Effector memory CD4-positive, alpha-beta T cell (primary cell): Measurements from ENCODE around the gene STRIP2.

Experiments used
- DNase-seq, 3 donors: peaks; one replicate each; pipeline ENCODE4 v3.0.0-alpha.2; 2020
- H3K27ac ChIP-seq: 2 replicates; pipeline ENCODE4 v1.7.0; 2013; ENCODE audit warnings: mild to moderate bottlenecking, low read length, moderate library complexity; ENCODE audit not compliant: insufficient read depth, poor library complexity, severe bottlenecking
- H3K27me3 ChIP-seq: replicated peaks from 2 replicates; pipeline ENCODE4 v1.7.0; 2013; ENCODE audit warnings: mild to moderate bottlenecking, low read length; ENCODE audit not compliant: insufficient read depth, control insufficient read depth, poor library complexity, severe bottlenecking
- H3K36me3 ChIP-seq: 2 replicates; pipeline ENCODE4 v1.7.0; 2013; ENCODE audit warnings: mild to moderate bottlenecking, low read length, moderate library complexity; ENCODE audit not compliant: control insufficient read depth, insufficient read depth
- H3K4me1 ChIP-seq: 2 replicates; pipeline ENCODE4 v1.7.0; 2013; ENCODE audit warnings: low read length, mild to moderate bottlenecking; ENCODE audit not compliant: control insufficient read depth, insufficient read depth, poor library complexity, severe bottlenecking
- H3K4me3 ChIP-seq: 2 replicates; pipeline ENCODE4 v1.7.0; 2013; ENCODE audit warnings: low read length, low read depth, mild to moderate bottlenecking; ENCODE audit not compliant: insufficient read depth, poor library complexity, severe bottlenecking
- H3K9me3 ChIP-seq: 2 replicates; pipeline ENCODE4 v1.7.0; 2013; ENCODE audit warnings: mild to moderate bottlenecking, low read length, moderate library complexity; ENCODE audit not compliant: control insufficient read depth
- total RNA-seq, 3 donors: gene quantifications; one replicate each; lab custom pipeline; 2026; lab: John Stamatoyannopoulos, UW

STRIP2 gene
- total RNA-seq = 0.96 to 1.2 (median 1.0) reads per million in 3 donors

- peaks cover 6% of the 10 kb centered on the region for H3K4me1 ChIP-seq
- H3K27ac ChIP-seq = peak within 1 kb of the TSS; percentile 38
Measured at GRCh38 chr7:129433847-129434674, at the start of gene STRIP2. STRIP2 (plus strand) TSS chr7:129434432; CDS start chr7:129434473, 41 bp downstream.

GRCh38 chr7:129385116-129385515 is 49.1 kb upstream of the STRIP2 start:
- Histone ChIP-seq H3K27ac (no peak overlapping the region), H3K4me3 (no peak overlapping the region), H3K9me3 (no peaks in the 10 kb centered on the region), H3K36me3 (peaks cover 14% of the 10 kb centered on the region), H3K4me1 (no peaks in the 10 kb centered on the region), H3K27me3 (no peaks in the 10 kb centered on the region)
- DNase-seq = no peak

More at GRCh38 chr7:129433847-129434674, at the start of gene STRIP2:
- Histone ChIP-seq H3K4me3 (peak within 1 kb of the TSS; percentile 76), H3K27me3 (peaks cover 14% of the 10 kb centered on the region), H3K9me3 (no peaks in the 10 kb centered on the region), H3K36me3 (no peaks in the 10 kb centered on the region)
- peak; percentile 79 to 87 (median 86) for DNase-seq

- Histone ChIP-seq H3K36me3 (peaks cover 18% of the 10 kb centered on the region), H3K27me3 (no peaks in the 10 kb centered on the region), H3K4me1 (no peaks in the 10 kb centered on the region), H3K4me3 (no peak overlapping the region), H3K9me3 (no peaks in the 10 kb centered on the region), H3K27ac (no peak overlapping the region)
- DNase-seq = no peak
Measured at GRCh38 chr7:129385598-129385997, 48.6 kb upstream of the STRIP2 start.

GRCh38 chr7:129386506-129386905 is 47.7 kb upstream of the STRIP2 start:
- Histone ChIP-seq H3K4me3 (no peak overlapping the region), H3K27me3 (no peaks in the 10 kb centered on the region), H3K27ac (no peak overlapping the region), H3K4me1 (no peaks in the 10 kb centered on the region), H3K9me3 (no peaks in the 10 kb centered on the region), H3K36me3 (peaks cover 19% of the 10 kb centered on the region)
- DNase-seq = no peak

- no peaks in the 10 kb centered on the region for H3K9me3 ChIP-seq
- no peaks in the 10 kb centered on the region for H3K27me3 ChIP-seq
- H3K27ac ChIP-seq = no peak overlapping the region
- no peaks in the 10 kb centered on the region for H3K4me1 ChIP-seq
- peaks cover 19% of the 10 kb centered on the region for H3K36me3 ChIP-seq
- no peak for DNase-seq
- H3K4me3 ChIP-seq = no peak overlapping the region
Measured at GRCh38 chr7:129387537-129387936, 46.7 kb upstream of the STRIP2 start.

GRCh38 chr7:129388333-129389098 is 45.7 kb upstream of the STRIP2 start:
- peaks cover 19% of the 10 kb centered on the region for H3K36me3 ChIP-seq
- no peak for DNase-seq
- H3K4me1 ChIP-seq = no peaks in the 10 kb centered on the region
- H3K9me3 ChIP-seq = no peaks in the 10 kb centered on the region
- H3K27ac ChIP-seq = no peak overlapping the region
- no peak overlapping the region for H3K4me3 ChIP-seq
- H3K27me3 ChIP-seq = no peaks in the 10 kb centered on the region

GRCh38 chr7:129389829-129390228 is 44.4 kb upstream of the STRIP2 start:
- Histone ChIP-seq H3K9me3 (no peaks in the 10 kb centered on the region), H3K27me3 (no peaks in the 10 kb centered on the region), H3K27ac (no peak overlapping the region), H3K4me3 (no peak overlapping the region), H3K4me1 (no peaks in the 10 kb centered on the region), H3K36me3 (peaks cover 19% of the 10 kb centered on the region)
- no peak for DNase-seq

GRCh38 chr7:129390314-129390713 is 43.9 kb upstream of the STRIP2 start:
- H3K9me3 ChIP-seq = no peaks in the 10 kb centered on the region
- no peak overlapping the region for H3K4me3 ChIP-seq
- no peaks in the 10 kb centered on the region for H3K4me1 ChIP-seq
- H3K27me3 ChIP-seq = no peaks in the 10 kb centered on the region
- H3K36me3 ChIP-seq = peaks cover 19% of the 10 kb centered on the region
- H3K27ac ChIP-seq = no peak overlapping the region
- no peak for DNase-seq

- H3K27ac ChIP-seq = no peak overlapping the region
- H3K36me3 ChIP-seq = peaks cover 19% of the 10 kb centered on the region
- H3K4me3 ChIP-seq = no peak overlapping the region
- H3K27me3 ChIP-seq = no peaks in the 10 kb centered on the region
- no peaks in the 10 kb centered on the region for H3K4me1 ChIP-seq
- no peaks in the 10 kb centered on the region for H3K9me3 ChIP-seq
- DNase-seq = no peak
Measured at GRCh38 chr7:129391546-129392171, 42.6 kb upstream of the STRIP2 start.
